Activated naive CD4-positive, alpha-beta T cell treated with anti-CD3 and anti-CD28 coated beads, Interleukin-2, amount 50 U/mL, for 24 hours (primary cell): ENCODE data around the gene ABCB8.

Experiments used
- H3K27ac Mint-ChIP-seq: one replicate; pipeline ENCODE4 v1.8.0; 2021; ENCODE audit warnings: mild to moderate bottlenecking, mixed read lengths
- H3K27me3 Mint-ChIP-seq: one replicate; pipeline ENCODE4 v1.8.0; 2021; ENCODE audit warnings: mixed read lengths
- H3K36me3 Mint-ChIP-seq: one replicate; pipeline ENCODE4 v1.8.0; 2021; ENCODE audit warnings: mixed read lengths
- H3K4me1 Mint-ChIP-seq: one replicate; pipeline ENCODE4 v1.8.0; 2021; ENCODE audit warnings: mixed read lengths
- H3K4me3 Mint-ChIP-seq: one replicate; pipeline ENCODE4 v1.8.0; 2021; ENCODE audit warnings: mild to moderate bottlenecking, mixed read lengths
- H3K9me3 Mint-ChIP-seq: one replicate; pipeline ENCODE4 v1.8.0; 2021; ENCODE audit warnings: mixed read lengths

ABCB8 gene

GRCh38 chr7:151062399-151063211, 34.4 kb downstream of the ABCB8 start:
- Mint-ChIP-seq H3K27ac (no peak overlapping the region), H3K4me3 (no peak overlapping the region), H3K27me3 (no peaks in the 10 kb centered on the region), H3K4me1 (peaks cover 19% of the 10 kb centered on the region), H3K36me3 (no peaks in the 10 kb centered on the region), H3K9me3 (no peaks in the 10 kb centered on the region)

- Mint-ChIP-seq H3K27me3 (no peaks in the 10 kb centered on the region), H3K4me3 (no peak overlapping the region), H3K4me1 (peaks cover 18% of the 10 kb centered on the region), H3K36me3 (peaks cover 2% of the 10 kb centered on the region), H3K9me3 (no peaks in the 10 kb centered on the region), H3K27ac (no peak overlapping the region)
Observed at GRCh38 chr7:151063212-151063561, 34.9 kb downstream of the ABCB8 start.

DNA sequence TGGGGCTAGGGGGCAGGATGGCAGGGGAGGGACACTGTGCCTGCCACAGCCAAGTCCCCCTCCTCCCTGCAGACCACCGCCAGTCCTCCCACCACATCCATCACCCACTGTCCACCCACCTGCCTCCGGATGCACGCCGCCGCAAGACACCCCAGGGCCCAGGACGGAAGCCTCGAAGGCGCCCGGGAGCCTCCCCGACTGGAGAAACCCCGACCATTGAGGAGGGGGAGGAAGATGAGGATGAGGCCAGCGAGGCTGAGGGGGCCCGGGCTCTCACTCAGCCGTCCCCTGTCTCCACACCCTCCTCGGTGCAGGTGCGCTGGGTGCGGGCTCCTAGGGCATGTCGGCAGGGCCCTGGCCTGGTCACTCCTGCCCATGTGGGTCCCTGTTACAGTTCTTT, 36.2 kb downstream of the ABCB8 start:
- Mint-ChIP-seq H3K27ac (no peak overlapping the region), H3K4me3 (no peak overlapping the region), H3K27me3 (no peaks in the 10 kb centered on the region), H3K9me3 (no peaks in the 10 kb centered on the region), H3K36me3 (peaks cover 5% of the 10 kb centered on the region), H3K4me1 (peaks cover 12% of the 10 kb centered on the region)

DNA sequence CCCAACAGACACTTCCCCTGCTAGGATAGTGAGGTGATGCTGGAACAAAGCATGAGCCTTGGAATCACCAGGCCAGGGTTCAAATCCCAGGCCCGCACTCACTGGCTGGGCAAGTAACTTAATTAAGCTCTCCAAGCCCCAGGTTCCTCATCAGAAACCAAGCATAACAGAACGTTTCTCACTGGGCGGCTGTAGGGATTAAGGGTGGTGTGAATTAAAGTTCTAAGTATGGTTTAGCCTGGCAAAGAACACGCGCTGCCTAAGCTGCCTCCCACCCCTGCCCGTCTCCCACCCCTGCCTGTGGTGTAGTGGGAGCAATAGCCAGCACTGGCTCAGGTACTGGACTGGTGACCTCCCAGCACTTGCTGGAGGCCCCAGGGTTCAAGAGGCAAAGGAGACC, 36.7 kb downstream of the ABCB8 start:
- peaks cover 12% of the 10 kb centered on the region for H3K4me1 Mint-ChIP-seq
- H3K36me3 Mint-ChIP-seq, result peaks cover 5% of the 10 kb centered on the region
- H3K27ac Mint-ChIP-seq, result no peak overlapping the region
- no peaks in the 10 kb centered on the region for H3K27me3 Mint-ChIP-seq
- H3K9me3 Mint-ChIP-seq, result no peaks in the 10 kb centered on the region
- no peak overlapping the region for H3K4me3 Mint-ChIP-seq

- no peaks in the 10 kb centered on the region for H3K9me3 Mint-ChIP-seq
- H3K27me3 Mint-ChIP-seq, result no peaks in the 10 kb centered on the region
- peaks cover 12% of the 10 kb centered on the region for H3K4me1 Mint-ChIP-seq
- peaks cover 5% of the 10 kb centered on the region for H3K36me3 Mint-ChIP-seq
- H3K27ac Mint-ChIP-seq, result no peak overlapping the region
- H3K4me3 Mint-ChIP-seq, result no peak overlapping the region
Observed at GRCh38 chr7:151065516-151065915, 37.3 kb downstream of the ABCB8 start.

- no peaks in the 10 kb centered on the region for H3K27me3 Mint-ChIP-seq
- peaks cover 4% of the 10 kb centered on the region for H3K4me1 Mint-ChIP-seq
- H3K27ac Mint-ChIP-seq, result no peak overlapping the region
- H3K4me3 Mint-ChIP-seq, result no peak overlapping the region
- no peaks in the 10 kb centered on the region for H3K9me3 Mint-ChIP-seq
- peaks cover 5% of the 10 kb centered on the region for H3K36me3 Mint-ChIP-seq
Observed at GRCh38 chr7:151066273-151066974, 38.2 kb downstream of the ABCB8 start.

DNA sequence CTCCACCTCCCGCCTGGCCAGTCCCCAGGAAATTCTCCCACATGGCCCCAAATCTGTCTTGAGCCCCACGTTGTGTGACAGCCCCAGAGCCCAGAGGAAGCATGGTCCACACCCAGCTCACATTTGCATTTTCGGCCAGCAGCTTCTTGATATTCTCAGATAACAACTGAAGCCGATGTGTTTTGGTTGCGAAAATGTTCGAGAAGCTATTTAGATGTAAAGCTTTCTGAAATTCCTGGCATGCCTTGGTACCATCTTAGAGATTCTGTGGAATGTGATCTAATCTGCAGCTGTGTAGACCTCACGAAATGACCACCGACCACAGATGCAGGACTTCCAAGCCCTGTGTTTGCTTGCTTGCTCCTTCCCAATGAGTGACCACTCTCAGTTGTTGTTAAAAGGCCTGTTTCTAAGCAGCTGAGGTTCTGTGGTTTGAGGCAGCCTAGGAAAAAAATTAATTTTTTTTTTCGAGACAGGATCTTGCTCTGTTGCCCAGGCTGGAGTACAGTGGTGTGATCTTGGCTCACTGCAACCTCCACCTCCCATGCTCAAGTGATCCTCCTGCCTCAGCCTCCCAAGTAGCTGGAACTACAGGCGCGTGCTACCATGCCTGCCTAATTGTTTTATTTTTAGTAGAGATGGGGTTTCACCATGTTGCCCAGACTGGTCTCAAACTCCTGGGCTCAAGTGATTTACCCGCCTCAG, 40.0 kb downstream of the ABCB8 start:
- Mint-ChIP-seq H3K27me3 (no peaks in the 10 kb centered on the region), H3K9me3 (no peaks in the 10 kb centered on the region), H3K36me3 (peaks cover 7% of the 10 kb centered on the region), H3K27ac (no peak overlapping the region), H3K4me3 (no peak overlapping the region), H3K4me1 (no peaks in the 10 kb centered on the region)

DNA sequence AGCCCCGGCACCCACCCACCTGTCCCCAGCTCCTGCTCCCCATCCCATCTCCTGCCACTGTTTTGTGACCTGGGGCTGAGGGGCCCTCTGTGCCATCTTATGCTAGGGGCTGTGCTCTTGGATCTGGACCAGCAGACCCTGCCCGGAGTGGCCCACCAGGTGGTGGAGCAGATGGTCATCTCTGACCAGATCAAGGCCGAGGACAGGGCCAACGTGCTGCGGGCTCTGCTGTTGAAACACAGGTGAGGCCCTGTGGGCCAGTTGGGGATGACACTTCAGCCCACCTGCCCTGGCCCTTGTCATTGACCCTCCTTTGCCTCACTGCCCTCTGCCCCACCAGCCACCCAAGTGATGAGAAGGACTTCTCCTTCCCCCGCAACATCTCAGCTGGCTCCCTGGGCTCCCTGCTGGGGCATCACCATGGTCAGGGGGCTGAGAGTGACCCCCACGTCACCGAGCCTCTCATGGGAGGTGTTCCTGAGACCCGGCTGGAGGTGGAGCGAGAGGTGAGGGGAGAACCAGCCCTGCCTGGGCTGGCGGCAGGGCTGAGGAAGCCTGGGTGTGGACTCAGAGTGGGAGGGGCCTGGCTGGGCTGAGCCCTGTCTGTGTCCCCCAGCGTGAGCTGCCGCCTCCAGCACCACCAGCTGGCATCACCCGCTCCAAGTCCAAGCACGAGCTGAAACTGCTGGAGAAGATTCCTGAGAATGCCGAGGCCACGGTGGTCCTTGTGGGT, 41.8 kb downstream of the ABCB8 start:
- Mint-ChIP-seq H3K27ac (no peak overlapping the region), H3K4me1 (no peaks in the 10 kb centered on the region), H3K27me3 (no peaks in the 10 kb centered on the region), H3K9me3 (no peaks in the 10 kb centered on the region), H3K36me3 (peaks cover 8% of the 10 kb centered on the region), H3K4me3 (no peak overlapping the region)

DNA sequence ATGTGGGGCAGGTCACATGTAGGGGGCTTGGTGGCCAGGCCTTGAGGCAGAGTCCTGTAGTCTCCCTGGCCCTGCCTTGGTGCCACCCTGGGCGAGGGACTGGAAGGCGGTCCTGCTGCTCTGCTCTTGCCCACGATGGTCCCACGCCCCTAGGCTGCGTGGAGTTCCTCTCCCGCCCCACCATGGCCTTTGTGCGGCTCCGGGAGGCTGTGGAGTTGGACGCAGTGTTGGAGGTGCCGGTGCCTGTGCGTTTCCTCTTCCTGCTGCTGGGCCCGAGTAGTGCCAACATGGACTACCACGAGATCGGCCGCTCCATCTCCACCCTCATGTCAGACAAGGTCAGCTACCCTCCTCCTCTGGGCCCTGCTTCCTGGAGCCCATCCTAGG, 42.3 kb downstream of the ABCB8 start:
- Mint-ChIP-seq H3K9me3 (no peaks in the 10 kb centered on the region), H3K36me3 (peaks cover 10% of the 10 kb centered on the region), H3K27me3 (no peaks in the 10 kb centered on the region), H3K4me1 (no peaks in the 10 kb centered on the region), H3K27ac (no peak overlapping the region), H3K4me3 (no peak overlapping the region)

GRCh38 chr7:151071032-151071866, 43.0 kb downstream of the ABCB8 start:
- H3K27me3 Mint-ChIP-seq, result no peaks in the 10 kb centered on the region
- H3K9me3 Mint-ChIP-seq, result no peaks in the 10 kb centered on the region
- no peak overlapping the region for H3K4me3 Mint-ChIP-seq
- no peaks in the 10 kb centered on the region for H3K4me1 Mint-ChIP-seq
- no peak overlapping the region for H3K27ac Mint-ChIP-seq
- peaks cover 10% of the 10 kb centered on the region for H3K36me3 Mint-ChIP-seq

- Mint-ChIP-seq H3K4me3 (no peak overlapping the region), H3K4me1 (peaks cover 9% of the 10 kb centered on the region), H3K27me3 (no peaks in the 10 kb centered on the region), H3K9me3 (no peaks in the 10 kb centered on the region), H3K27ac (no peak overlapping the region), H3K36me3 (peaks cover 8% of the 10 kb centered on the region)
Observed at GRCh38 chr7:151073990-151074389, 45.7 kb downstream of the ABCB8 start.

DNA sequence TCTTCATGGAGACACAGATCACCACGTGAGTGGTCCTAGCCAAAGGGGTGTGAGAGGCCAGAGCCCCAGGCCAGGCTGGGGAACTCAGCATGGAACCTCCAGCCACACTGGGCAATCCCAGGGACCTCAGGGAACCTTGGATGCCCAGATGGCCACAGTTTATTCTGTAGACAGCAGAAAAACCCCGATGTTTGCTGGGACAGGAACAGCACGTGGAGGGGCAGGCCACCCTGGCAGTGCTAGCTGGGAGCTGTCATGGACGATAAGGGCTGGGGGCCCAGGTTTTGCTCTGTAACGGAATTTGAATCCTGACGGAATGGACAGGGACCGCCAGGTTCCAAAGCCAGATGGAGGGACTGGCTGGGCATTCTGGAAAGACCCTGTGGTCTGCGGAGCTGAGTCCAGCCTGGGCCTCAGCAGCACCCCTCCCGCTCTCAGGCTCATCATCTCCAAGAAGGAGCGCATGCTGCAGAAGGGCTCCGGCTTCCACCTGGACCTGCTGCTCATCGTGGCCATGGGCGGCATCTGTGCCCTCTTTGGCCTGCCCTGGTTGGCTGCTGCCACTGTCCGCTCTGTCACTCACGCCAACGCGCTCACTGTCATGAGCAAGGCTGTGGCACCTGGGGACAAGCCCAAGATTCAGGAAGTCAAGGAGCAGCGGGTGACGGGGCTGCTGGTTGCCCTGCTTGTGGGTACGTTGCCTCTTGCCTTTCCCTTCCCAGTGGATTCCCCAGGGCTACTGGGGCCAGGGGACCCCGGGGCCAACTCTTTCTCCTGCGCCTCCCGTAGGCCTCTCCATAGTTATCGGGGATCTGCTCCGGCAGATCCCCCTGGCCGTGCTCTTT, 46.8 kb downstream of the ABCB8 start:
- Mint-ChIP-seq H3K9me3 (no peaks in the 10 kb centered on the region), H3K27me3 (no peaks in the 10 kb centered on the region), H3K4me1 (peaks cover 16% of the 10 kb centered on the region), H3K36me3 (peaks cover 5% of the 10 kb centered on the region), H3K27ac (peak overlapping the region; percentile 91), H3K4me3 (no peak overlapping the region)

GRCh38 chr7:151075662-151075971, 47.4 kb downstream of the ABCB8 start:
- no peak overlapping the region for H3K4me3 Mint-ChIP-seq
- H3K9me3 Mint-ChIP-seq, result no peaks in the 10 kb centered on the region

DNA sequence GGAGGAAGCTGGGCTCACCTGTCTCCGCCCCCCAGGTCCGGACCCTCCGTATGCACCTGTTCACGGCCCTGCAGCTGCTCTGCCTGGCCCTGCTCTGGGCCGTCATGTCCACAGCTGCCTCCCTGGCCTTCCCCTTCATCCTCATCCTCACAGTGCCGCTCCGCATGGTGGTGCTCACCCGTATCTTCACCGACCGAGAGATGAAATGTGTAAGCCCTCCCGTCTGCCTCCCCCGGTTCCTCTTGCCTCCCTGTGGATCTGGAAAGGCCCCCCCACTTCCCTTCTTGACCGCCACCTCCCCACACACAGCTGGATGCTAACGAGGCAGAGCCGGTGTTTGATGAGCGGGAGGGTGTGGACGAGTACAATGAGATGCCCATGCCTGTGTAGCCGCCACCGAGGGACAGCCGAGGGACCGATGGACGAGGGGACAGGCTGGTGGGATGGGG, 47.8 kb downstream of the ABCB8 start:
- no peak overlapping the region for H3K4me3 Mint-ChIP-seq
- H3K27ac Mint-ChIP-seq, result no peak overlapping the region
- peaks cover 17% of the 10 kb centered on the region for H3K4me1 Mint-ChIP-seq
- peaks cover 5% of the 10 kb centered on the region for H3K36me3 Mint-ChIP-seq
- no peaks in the 10 kb centered on the region for H3K27me3 Mint-ChIP-seq
- H3K9me3 Mint-ChIP-seq, result no peaks in the 10 kb centered on the region

More at GRCh38 chr7:151075662-151075971, 47.4 kb downstream of the ABCB8 start:
- Mint-ChIP-seq H3K27me3 (no peaks in the 10 kb centered on the region), H3K27ac (peak overlapping the region; percentile 91), H3K4me1 (peaks cover 17% of the 10 kb centered on the region), H3K36me3 (peaks cover 5% of the 10 kb centered on the region)
